ENCODE results near the gene C1orf52. TPM values are rescaled to one million over a fixed set of nuclear protein-coding genes. Genes with fewer than 3 reads are reported as not detected.

The C1orf52 gene
- total RNA-seq, 1 donor from 2014 or later, result 6.3 TPM

- H3K4me3 ChIP-seq (ENCODE audit: low read length in 3 of 3), result no peak overlapping the region
- H3K36me3 ChIP-seq (ENCODE audit: control insufficient read depth in 3 of 3, insufficient read depth in 3 of 3, low read length in 3 of 3), result no peaks in the 10 kb centered on the region
- no peaks in the 10 kb centered on the region for H3K27me3 ChIP-seq (ENCODE audit: control insufficient read depth in 3 of 3, insufficient read depth in 3 of 3, low read length in 3 of 3)
- peaks cover 13 to 30% (median 16%) of the 10 kb centered on the region in 3 donors for H3K4me1 ChIP-seq (ENCODE audit: control insufficient read depth in 3 of 3, insufficient read depth in 3 of 3, low read length in 3 of 3)
- H3K27ac ChIP-seq (ENCODE audit: low read depth, low read length), result peak overlapping the region; percentile 59
- no peaks in the 10 kb centered on the region for H3K9me3 ChIP-seq (ENCODE audit: control insufficient read depth in 3 of 3, low read length in 3 of 3)
- H3K9ac ChIP-seq (ENCODE audit: low read depth in 1 of 3, low read length in 3 of 3), result no peak overlapping the region
These were observed 19.4 kb upstream of the C1orf52 start for GRCh38 chr1:85278853-85279314.

GRCh38 chr1:85277802-85278201, 18.3 kb upstream of the C1orf52 start:
- Histone ChIP-seq H3K9me3 (ENCODE audit: control insufficient read depth in 3 of 3, low read length in 3 of 3) (no peaks in the 10 kb centered on the region), H3K9ac (ENCODE audit: low read depth in 1 of 3, low read length in 3 of 3) (no peak overlapping the region), H3K27ac (ENCODE audit: low read depth, low read length) (no peak overlapping the region), H3K27me3 (ENCODE audit: control insufficient read depth in 3 of 3, insufficient read depth in 3 of 3, low read length in 3 of 3) (no peaks in the 10 kb centered on the region), H3K4me3 (ENCODE audit: low read length in 3 of 3) (no peak overlapping the region), H3K36me3 (ENCODE audit: control insufficient read depth in 3 of 3, insufficient read depth in 3 of 3, low read length in 3 of 3) (peaks cover 0 to 2% (median 0%) of the 10 kb centered on the region in 3 donors), H3K4me1 (ENCODE audit: control insufficient read depth in 3 of 3, insufficient read depth in 3 of 3, low read length in 3 of 3) (peaks cover 15 to 32% (median 19%) of the 10 kb centered on the region in 3 donors)

- H3K9me3 ChIP-seq (ENCODE audit: control insufficient read depth in 3 of 3, low read length in 3 of 3), result no peaks in the 10 kb centered on the region
- peak overlapping the region; percentile 96 for H3K27ac ChIP-seq (ENCODE audit: low read depth, low read length)
- peak overlapping the region; percentile 90 to 99 (median 97) for H3K4me3 ChIP-seq (ENCODE audit: low read length in 3 of 3)
- H3K27me3 ChIP-seq (ENCODE audit: control insufficient read depth in 3 of 3, insufficient read depth in 3 of 3, low read length in 3 of 3), result no peaks in the 10 kb centered on the region
- H3K36me3 ChIP-seq (ENCODE audit: control insufficient read depth in 3 of 3, insufficient read depth in 3 of 3, low read length in 3 of 3), result peaks cover 0 to 2% (median 0%) of the 10 kb centered on the region in 3 donors
- H3K9ac ChIP-seq (ENCODE audit: low read depth in 1 of 3, low read length in 3 of 3), result peak overlapping the region; percentile 58 to 93 (median 84)
- peaks cover 15 to 32% (median 19%) of the 10 kb centered on the region in 3 donors for H3K4me1 ChIP-seq (ENCODE audit: control insufficient read depth in 3 of 3, insufficient read depth in 3 of 3, low read length in 3 of 3)
These were observed 17.6 kb upstream of the C1orf52 start for GRCh38 chr1:85276978-85277639.

- Histone ChIP-seq H3K4me3 (ENCODE audit: low read length in 3 of 3) (peak within 1 kb of the TSS; percentile 97 to 100 (median 99)), H3K36me3 (ENCODE audit: control insufficient read depth in 3 of 3, insufficient read depth in 3 of 3, low read length in 3 of 3) (peaks cover 0 to 2% (median 0%) of the 10 kb centered on the region in 3 donors), H3K9ac (ENCODE audit: low read depth in 1 of 3, low read length in 3 of 3) (peak within 1 kb of the TSS; percentile 93 to 99 (median 97)), H3K27ac (ENCODE audit: low read depth, low read length) (peak within 1 kb of the TSS; percentile 96), H3K9me3 (ENCODE audit: control insufficient read depth in 3 of 3, low read length in 3 of 3) (no peaks in the 10 kb centered on the region), H3K27me3 (ENCODE audit: control insufficient read depth in 3 of 3, insufficient read depth in 3 of 3, low read length in 3 of 3) (no peaks in the 10 kb centered on the region), H3K4me1 (ENCODE audit: control insufficient read depth in 3 of 3, insufficient read depth in 3 of 3, low read length in 3 of 3) (peaks cover 15 to 32% (median 19%) of the 10 kb centered on the region in 3 donors)
These were observed 16.9 kb upstream of the C1orf52 start, which contains the start of gene BCL10 for GRCh38 chr1:85276215-85276977. Gene BCL10, minus strand, starts transcription at chr1:85276632. Its CDS starts 280 bp downstream, at chr1:85276352.

GRCh38 chr1:85275701-85276214, 16.3 kb upstream of the C1orf52 start:
- no peaks in the 10 kb centered on the region for H3K9me3 ChIP-seq (ENCODE audit: control insufficient read depth in 3 of 3, low read length in 3 of 3)
- H3K36me3 ChIP-seq (ENCODE audit: control insufficient read depth in 3 of 3, insufficient read depth in 3 of 3, low read length in 3 of 3), result peaks cover 0 to 8% (median 4%) of the 10 kb centered on the region in 3 donors
- H3K27ac ChIP-seq (ENCODE audit: low read depth, low read length), result peak overlapping the region; percentile 96
- peaks cover 15 to 32% (median 19%) of the 10 kb centered on the region in 3 donors for H3K4me1 ChIP-seq (ENCODE audit: control insufficient read depth in 3 of 3, insufficient read depth in 3 of 3, low read length in 3 of 3)
- H3K27me3 ChIP-seq (ENCODE audit: control insufficient read depth in 3 of 3, insufficient read depth in 3 of 3, low read length in 3 of 3), result no peaks in the 10 kb centered on the region
- H3K9ac ChIP-seq (ENCODE audit: low read depth in 1 of 3, low read length in 3 of 3), result peak overlapping the region; percentile 93 to 99 (median 97)
- H3K4me3 ChIP-seq (ENCODE audit: low read length in 3 of 3), result peak overlapping the region; percentile 97 to 100 (median 99)

- H3K27ac ChIP-seq (ENCODE audit: low read depth, low read length), result peak overlapping the region; percentile 96
- H3K4me1 ChIP-seq (ENCODE audit: control insufficient read depth in 3 of 3, insufficient read depth in 3 of 3, low read length in 3 of 3), result peaks cover 15 to 32% (median 19%) of the 10 kb centered on the region in 3 donors
- H3K27me3 ChIP-seq (ENCODE audit: control insufficient read depth in 3 of 3, insufficient read depth in 3 of 3, low read length in 3 of 3), result no peaks in the 10 kb centered on the region
These were observed 15.5 kb upstream of the C1orf52 start for GRCh38 chr1:85274969-85275453.

GRCh38 chr1:85273397-85273796, 13.9 kb upstream of the C1orf52 start:
- Histone ChIP-seq H3K27ac (ENCODE audit: low read depth, low read length) (no peak overlapping the region), H3K27me3 (ENCODE audit: control insufficient read depth in 3 of 3, insufficient read depth in 3 of 3, low read length in 3 of 3) (no peaks in the 10 kb centered on the region), H3K9ac (ENCODE audit: low read depth in 1 of 3, low read length in 3 of 3) (no peak overlapping the region), H3K9me3 (ENCODE audit: control insufficient read depth in 3 of 3, low read length in 3 of 3) (no peaks in the 10 kb centered on the region), H3K4me1 (ENCODE audit: control insufficient read depth in 3 of 3, insufficient read depth in 3 of 3, low read length in 3 of 3) (peaks cover 15 to 24% (median 19%) of the 10 kb centered on the region in 3 donors), H3K4me3 (ENCODE audit: low read length in 3 of 3) (no peak overlapping the region), H3K36me3 (ENCODE audit: control insufficient read depth in 3 of 3, insufficient read depth in 3 of 3, low read length in 3 of 3) (peaks cover 6 to 27% (median 26%) of the 10 kb centered on the region in 3 donors)

More at GRCh38 chr1:85274969-85275453, 15.5 kb upstream of the C1orf52 start:
- Histone ChIP-seq H3K9ac (ENCODE audit: low read depth in 1 of 3, low read length in 3 of 3) (peak overlapping the region in 2 of 3 donors; percentile 93 to 97), H3K9me3 (ENCODE audit: control insufficient read depth in 3 of 3, low read length in 3 of 3) (no peaks in the 10 kb centered on the region), H3K36me3 (ENCODE audit: control insufficient read depth in 3 of 3, insufficient read depth in 3 of 3, low read length in 3 of 3) (peaks cover 2 to 14% (median 12%) of the 10 kb centered on the region in 3 donors), H3K4me3 (ENCODE audit: low read length in 3 of 3) (peak overlapping the region; percentile 97 to 100 (median 99))

GRCh38 chr1:85268801-85269585, 9.5 kb upstream of the C1orf52 start:
- H3K36me3 ChIP-seq (ENCODE audit: control insufficient read depth in 3 of 3, insufficient read depth in 3 of 3, low read length in 3 of 3), result peaks cover 10 to 48% (median 34%) of the 10 kb centered on the region in 3 donors

GRCh38 chr1:85267313-85267712, 7.9 kb upstream of the C1orf52 start:
- no peaks in the 10 kb centered on the region for H3K9me3 ChIP-seq (ENCODE audit: control insufficient read depth in 3 of 3, low read length in 3 of 3)
- no peaks in the 10 kb centered on the region for H3K4me1 ChIP-seq (ENCODE audit: control insufficient read depth in 3 of 3, insufficient read depth in 3 of 3, low read length in 3 of 3)
- H3K27me3 ChIP-seq (ENCODE audit: control insufficient read depth in 3 of 3, insufficient read depth in 3 of 3, low read length in 3 of 3), result no peaks in the 10 kb centered on the region
- peaks cover 10 to 46% (median 34%) of the 10 kb centered on the region in 3 donors for H3K36me3 ChIP-seq (ENCODE audit: control insufficient read depth in 3 of 3, insufficient read depth in 3 of 3, low read length in 3 of 3)
- H3K9ac ChIP-seq (ENCODE audit: low read depth in 1 of 3, low read length in 3 of 3), result no peak overlapping the region
- no peak overlapping the region for H3K4me3 ChIP-seq (ENCODE audit: low read length in 3 of 3)
- no peak overlapping the region for H3K27ac ChIP-seq (ENCODE audit: low read depth, low read length)

More at GRCh38 chr1:85268801-85269585, 9.5 kb upstream of the C1orf52 start:
- no peak overlapping the region for H3K27ac ChIP-seq (ENCODE audit: low read depth, low read length)
- no peak overlapping the region for H3K9ac ChIP-seq (ENCODE audit: low read depth in 1 of 3, low read length in 3 of 3)
- no peaks in the 10 kb centered on the region for H3K9me3 ChIP-seq (ENCODE audit: control insufficient read depth in 3 of 3, low read length in 3 of 3)
- H3K4me3 ChIP-seq (ENCODE audit: low read length in 3 of 3), result no peak overlapping the region
- H3K4me1 ChIP-seq (ENCODE audit: control insufficient read depth in 3 of 3, insufficient read depth in 3 of 3, low read length in 3 of 3), result peaks cover 2 to 4% (median 3%) of the 10 kb centered on the region in 3 donors
- no peaks in the 10 kb centered on the region for H3K27me3 ChIP-seq (ENCODE audit: control insufficient read depth in 3 of 3, insufficient read depth in 3 of 3, low read length in 3 of 3)

All from skeletal muscle tissue (tissue), 4 donors.